Stimulated activated CD8-positive, alpha-beta memory T cell treated with anti-CD3 and anti-CD28 coated beads, Interleukin-12 subunit alpha, Interleukin-12 subunit beta, amount 100 ng/mL, for 24 hours (primary cell): Measurements from ENCODE around the gene ESRRB.
"Not testable (repeated sequence)": the region's sequence is repeated elsewhere in the genome, so short reads cannot be mapped to it uniquely, and the experiment has no call there.

Experiments used
- DNase-seq: peaks from one replicate; pipeline ENCODE4 v3.0.0-alpha.2; 2020; ENCODE audit errors: extremely low read depth

The ESRRB gene

GRCh38 chr14:76497550-76498462, 121.9 kb downstream of the ESRRB start:
- DNase-seq: no peak

DNA sequence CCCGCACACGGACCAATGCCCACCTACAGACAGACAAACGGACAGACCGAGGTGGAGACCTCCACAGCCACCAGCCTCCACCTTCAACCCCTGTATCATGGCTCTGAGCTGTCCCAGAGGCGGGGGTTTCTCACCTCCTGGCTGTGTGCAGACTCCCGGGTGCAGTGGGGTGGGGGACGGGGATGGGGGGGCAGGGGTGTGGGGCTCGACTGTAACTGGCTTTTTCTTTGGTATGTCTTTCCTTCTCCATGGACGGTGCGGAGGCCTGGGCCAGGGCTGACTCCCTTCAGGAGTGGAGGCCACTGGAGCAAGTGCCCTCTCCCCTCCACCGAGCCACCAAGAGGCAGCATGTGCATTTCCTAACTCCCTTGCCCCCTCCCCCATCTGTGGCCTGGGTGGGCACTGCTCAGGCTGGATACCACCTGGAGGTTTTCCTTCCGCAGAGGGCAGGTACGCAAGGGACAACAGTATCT, 122.6 kb downstream of the ESRRB start:
- no peak for DNase-seq

DNA sequence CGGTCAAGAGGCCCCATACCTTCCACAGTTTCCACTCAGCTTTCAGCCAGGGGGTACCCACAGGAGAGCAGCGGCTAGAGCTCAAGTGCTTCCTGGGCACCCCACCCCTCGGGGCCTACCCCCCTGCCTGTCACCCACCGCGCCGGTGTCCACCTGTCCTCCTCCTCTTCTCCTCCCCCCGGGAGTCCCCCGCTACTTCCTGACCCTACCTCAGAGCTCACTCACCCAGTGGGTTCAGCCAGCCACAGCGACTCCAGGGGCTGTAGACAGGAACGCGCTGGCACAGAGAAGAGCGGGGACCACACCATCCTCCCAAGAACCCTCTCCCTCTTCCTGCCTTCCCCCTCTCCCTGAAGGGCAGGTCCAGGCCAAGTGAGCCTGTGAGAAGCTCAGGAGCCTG, 123.0 kb downstream of the ESRRB start:
- DNase-seq: no peak

DNA sequence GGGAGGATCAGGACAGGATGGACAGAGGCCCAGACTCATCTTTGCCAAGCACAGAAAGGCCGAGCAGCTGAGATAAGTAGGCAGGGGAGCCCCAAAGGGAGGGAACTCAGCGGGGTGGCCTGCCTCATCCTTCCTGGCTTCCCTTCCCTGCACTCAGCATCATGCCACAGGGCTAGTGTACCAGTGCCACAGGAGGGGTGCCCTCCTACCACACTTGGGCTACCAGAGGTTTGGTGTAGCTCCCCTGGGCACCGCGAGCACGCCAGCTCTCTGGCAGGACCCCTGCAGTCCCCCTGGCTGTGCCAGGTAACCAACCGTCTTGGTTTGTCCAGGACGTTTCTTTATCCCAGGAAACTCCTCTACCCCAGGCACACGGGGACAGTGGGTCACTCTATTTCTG, 123.5 kb downstream of the ESRRB start:
- DNase-seq: no peak

GRCh38 chr14:76500011-76500410, 124.1 kb downstream of the ESRRB start:
- no peak for DNase-seq

DNA sequence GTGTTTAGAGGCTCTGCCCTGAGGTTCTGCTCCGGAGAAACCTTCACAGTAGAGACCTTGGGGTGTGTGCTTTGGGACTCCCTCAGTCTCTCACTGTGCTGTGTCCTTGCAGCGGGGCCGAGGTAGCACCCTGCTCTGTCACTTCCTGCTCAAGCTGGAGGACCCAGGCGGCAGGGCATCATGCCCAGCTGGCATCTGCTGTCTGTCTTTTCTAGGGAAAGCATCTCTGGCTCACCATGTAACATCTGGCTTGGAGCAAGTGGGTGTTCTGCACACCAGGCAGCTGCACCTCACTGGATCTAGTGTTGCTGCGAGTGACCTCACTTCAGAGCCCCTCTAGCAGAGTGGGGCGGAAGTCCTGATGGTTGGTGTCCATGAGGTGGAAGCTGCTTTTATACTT, 124.5 kb downstream of the ESRRB start:
- DNase-seq: no peak

DNA sequence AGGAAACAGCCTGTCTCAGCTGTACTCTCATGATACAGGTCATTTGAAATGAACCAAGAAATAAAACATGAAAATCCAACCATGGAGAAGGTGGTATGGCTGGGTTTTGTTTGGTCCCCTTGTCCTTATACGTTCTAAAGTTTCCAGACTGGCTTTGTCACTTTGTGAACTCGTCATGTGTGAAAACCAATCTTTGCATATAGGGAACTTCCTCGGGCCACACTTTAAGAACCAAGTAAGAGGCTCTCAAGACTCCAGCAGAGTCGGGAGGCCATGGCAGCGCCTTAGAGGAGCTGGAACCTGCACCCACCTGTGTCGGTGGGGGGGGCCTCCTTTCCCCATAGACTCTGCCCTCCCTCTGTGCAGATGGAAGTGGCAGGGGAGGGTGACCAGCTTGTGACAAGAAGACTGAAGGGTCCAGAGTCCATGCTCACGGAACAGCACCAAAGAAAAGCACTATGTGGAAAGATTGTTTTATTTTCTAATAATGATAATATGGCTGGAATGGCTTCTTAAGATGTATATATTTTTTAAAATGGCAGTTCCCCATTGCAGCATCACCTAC, 125.3 kb downstream of the ESRRB start:
- no peak for DNase-seq

DNA sequence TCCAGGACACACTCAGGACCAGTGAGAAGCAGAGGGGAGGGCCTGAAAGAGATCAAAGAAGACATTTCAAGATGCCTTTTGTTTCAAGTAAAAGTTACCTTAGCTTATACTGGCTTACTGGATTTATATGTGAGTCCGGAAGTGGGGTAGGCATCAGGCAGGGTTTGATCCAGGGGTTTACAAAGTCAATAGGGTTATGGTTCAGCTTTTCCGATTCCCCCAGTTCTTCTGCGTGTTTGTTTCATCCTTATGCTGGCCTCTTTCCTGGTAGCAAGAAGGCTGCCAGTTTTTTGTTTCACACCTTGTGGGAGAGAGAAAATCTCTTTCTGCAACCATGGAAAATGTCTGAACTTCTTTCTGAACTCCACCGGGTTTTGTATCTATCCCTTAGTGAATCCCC, 126.3 kb downstream of the ESRRB start:
- no peak for DNase-seq

DNA sequence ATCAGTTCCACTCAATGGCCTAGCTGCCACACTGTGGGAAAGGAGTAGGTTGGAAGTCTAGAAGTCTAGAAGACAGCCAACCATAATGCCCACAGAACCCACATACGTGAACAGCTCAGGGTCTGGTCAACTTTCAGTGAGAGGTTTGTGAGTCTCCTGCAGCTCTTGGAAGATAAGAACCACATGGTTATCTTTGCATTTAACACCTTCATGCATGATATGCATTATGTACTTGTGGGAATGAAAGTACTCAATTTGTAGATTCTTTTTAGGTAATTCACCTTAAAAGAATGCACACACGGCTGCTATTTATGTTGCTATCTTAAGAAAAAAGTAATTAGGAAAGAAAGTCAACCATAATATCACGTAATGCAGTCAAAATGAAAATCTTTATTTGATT, 126.7 kb downstream of the ESRRB start:
- no peak for DNase-seq

- no peak for DNase-seq
These were observed 133.4 kb downstream of the ESRRB start for GRCh38 chr14:76509311-76509710.

- no peak for DNase-seq
These were observed 134.2 kb downstream of the ESRRB start for GRCh38 chr14:76510181-76510580.

GRCh38 chr14:76514213-76514998, 138.5 kb downstream of the ESRRB start:
- DNase-seq: no peak

- no peak for DNase-seq
These were observed 140.9 kb downstream of the ESRRB start for GRCh38 chr14:76516884-76517283.

- DNase-seq: no peak
These were observed 142.4 kb downstream of the ESRRB start for GRCh38 chr14:76518366-76518765.

GRCh38 chr14:76525106-76525821, 149.3 kb downstream of the ESRRB start:
- DNase-seq: no peak

DNA sequence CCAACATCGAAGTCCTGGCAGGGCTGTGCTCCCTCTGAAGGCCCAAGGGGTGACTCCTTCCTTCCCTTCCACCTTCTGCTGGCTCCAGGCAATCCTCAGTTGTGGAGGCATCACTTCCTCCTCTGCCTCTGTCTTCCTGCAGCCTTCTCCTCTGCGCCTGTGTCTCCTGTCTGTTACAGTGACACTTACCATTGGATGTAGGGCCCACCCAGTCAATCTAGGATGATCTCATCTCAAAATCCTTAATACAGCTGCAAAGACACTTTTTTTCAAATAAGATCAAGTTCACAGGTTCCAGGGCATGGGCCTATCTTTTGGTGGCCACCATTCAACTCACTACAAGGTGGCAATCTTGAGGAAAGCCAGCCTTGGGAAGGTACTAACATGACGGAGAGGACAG, 155.1 kb downstream of the ESRRB start:
- no peak for DNase-seq

GRCh38 chr14:76531821-76532318, 155.9 kb downstream of the ESRRB start:
- no peak for DNase-seq

DNA sequence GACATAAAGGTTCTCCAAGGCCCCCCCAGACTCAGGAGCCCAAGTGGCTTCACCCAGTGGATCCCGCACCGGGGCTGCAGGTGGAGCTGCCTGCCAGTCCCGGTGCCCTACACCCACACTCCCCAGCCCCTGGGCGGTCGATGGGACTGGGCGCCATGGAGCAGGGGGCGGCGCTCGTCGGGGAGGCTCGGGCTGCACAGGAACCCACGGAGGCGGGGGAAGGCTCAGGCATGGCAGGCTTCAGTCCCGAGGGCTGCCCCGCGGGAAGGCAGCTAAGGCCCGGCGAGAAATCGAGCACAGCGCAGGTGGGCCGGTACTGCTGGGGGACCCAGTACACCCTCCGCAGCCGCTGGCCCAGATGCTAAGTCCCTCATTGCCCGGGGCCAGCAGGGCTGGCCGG, 160.7 kb downstream of the ESRRB start:
- not testable (repeated sequence) for DNase-seq

DNA sequence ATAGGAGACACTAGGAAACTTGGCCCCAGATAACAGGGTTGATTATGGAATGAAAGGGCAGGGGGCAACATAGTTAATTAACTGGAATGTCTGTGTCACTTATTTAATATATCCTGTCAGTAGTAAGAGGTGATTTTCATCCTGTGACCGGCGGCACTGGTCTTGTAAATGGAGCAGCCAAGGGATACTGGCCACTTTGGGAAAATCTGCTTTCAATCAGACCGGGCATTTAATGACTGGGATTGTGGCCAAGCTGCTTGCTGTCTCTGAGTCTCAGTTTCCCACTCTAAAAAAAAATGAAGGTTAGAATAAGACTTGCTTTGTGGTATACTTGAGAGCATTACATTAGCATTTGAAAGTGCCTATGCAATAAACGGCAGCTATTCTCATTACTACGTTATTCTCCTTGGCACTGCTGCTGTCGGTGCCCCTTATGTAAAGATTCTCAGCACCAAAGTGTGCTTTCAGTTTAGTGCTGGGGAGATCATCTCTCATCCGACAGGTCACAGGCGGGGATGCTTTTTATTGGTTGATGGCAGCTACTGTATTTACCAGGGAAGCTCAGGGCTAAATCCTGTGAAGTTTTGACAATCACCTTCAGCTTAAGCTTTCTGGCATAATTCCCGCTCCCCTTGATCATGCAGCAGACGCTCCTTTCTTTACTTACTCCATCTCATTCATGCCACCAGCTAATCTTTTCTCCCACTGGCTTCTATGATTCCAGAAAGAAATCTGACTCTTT, 162.1 kb downstream of the ESRRB start:
- no peak for DNase-seq

DNA sequence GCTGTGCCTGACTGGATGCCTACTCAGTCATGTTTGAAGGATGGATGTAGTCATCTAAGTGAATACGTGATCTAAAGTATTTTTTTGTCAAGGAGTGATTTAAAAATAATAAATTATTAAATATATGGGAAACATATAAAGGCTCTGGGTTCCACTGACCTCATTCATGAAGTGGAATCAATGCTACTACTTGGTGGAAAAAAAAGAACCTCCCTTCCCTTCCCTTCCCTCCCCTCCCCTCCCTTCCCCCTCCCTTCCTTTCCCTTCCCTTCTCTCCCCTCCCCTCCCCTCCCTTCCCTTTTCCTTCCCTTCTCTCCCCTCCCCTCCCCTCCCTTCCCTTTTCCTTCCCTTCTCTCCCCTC, 162.7 kb downstream of the ESRRB start:
- DNase-seq: no peak

DNA sequence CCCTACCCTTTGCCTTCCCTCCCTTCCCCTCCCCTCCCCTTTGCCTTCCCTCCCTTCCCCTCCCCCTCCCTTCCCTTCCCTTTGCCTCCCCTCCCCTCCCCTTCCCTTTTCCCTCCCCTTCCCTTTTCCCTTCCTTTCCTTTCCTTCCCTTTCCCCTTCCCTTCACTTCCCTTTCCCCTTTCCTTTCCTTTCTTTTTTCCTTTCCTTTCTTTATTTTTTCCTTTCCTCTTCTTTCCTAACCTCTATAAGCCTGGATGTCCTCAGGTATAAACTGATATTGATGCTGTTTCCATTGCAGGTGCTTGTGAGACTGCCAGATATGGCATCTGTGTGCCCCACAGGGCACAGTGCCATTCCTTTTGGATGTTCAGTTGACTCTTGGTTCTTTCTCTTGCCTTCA, 163.2 kb downstream of the ESRRB start:
- DNase-seq: no peak
